ELR (cell line): Measurements from ENCODE around the gene BRINP1.

ENCODE experiments used
- DNase-seq: peaks from one replicate; pipeline ENCODE4 v3.0.0-alpha.2; 2015; ENCODE audit warnings: low read depth

BRINP1 gene

GRCh38 chr9:119343059-119343990 is 25.9 kb downstream of the BRINP1 start:
- no peak for DNase-seq

- DNase-seq = no peak
Measured at GRCh38 chr9:119339056-119339455, 30.2 kb downstream of the BRINP1 start.

- DNase-seq = no peak
Measured at GRCh38 chr9:119337573-119337972, 31.7 kb downstream of the BRINP1 start.

GRCh38 chr9:119334745-119335144 is 34.5 kb downstream of the BRINP1 start:
- no peak for DNase-seq

GRCh38 chr9:119333507-119334229 is 35.6 kb downstream of the BRINP1 start:
- no peak for DNase-seq

GRCh38 chr9:119332522-119332921 is 36.7 kb downstream of the BRINP1 start:
- no peak for DNase-seq

- DNase-seq = no peak
Measured at GRCh38 chr9:119322184-119322583, 47.1 kb downstream of the BRINP1 start.

GRCh38 chr9:119318371-119318770 is 50.9 kb downstream of the BRINP1 start:
- no peak for DNase-seq

- no peak for DNase-seq
Measured at GRCh38 chr9:119313846-119314245, 55.4 kb downstream of the BRINP1 start.

- DNase-seq = no peak
Measured at GRCh38 chr9:119310741-119311140, 58.5 kb downstream of the BRINP1 start.

- no peak for DNase-seq
Measured at GRCh38 chr9:119307471-119307870, 61.8 kb downstream of the BRINP1 start.

- no peak for DNase-seq
Measured at GRCh38 chr9:119304555-119304954, 64.7 kb downstream of the BRINP1 start.

GRCh38 chr9:119302988-119303698 is 66.1 kb downstream of the BRINP1 start:
- DNase-seq = no peak

- DNase-seq = no peak
Measured at GRCh38 chr9:119298076-119298853, 71.0 kb downstream of the BRINP1 start.

- DNase-seq = no peak
Measured at GRCh38 chr9:119291554-119291953, 77.7 kb downstream of the BRINP1 start.

- peak; percentile 32 for DNase-seq
Measured at GRCh38 chr9:119289740-119290433, 79.3 kb downstream of the BRINP1 start.

- DNase-seq = no peak
Measured at GRCh38 chr9:119284587-119285337, 84.5 kb downstream of the BRINP1 start.

- no peak for DNase-seq
Measured at GRCh38 chr9:119284118-119284517, 85.1 kb downstream of the BRINP1 start.

GRCh38 chr9:119283078-119283794 is 86.0 kb downstream of the BRINP1 start:
- DNase-seq = no peak
